HG02759 (cell line): Measurements from ENCODE around the gene TFF2.

Experiments used
- ATAC-seq: cut with Tn5 transposase; IDR thresholded peaks from one replicate; pipeline ENCODE4 v1.9.1; 2021; ENCODE audit warnings: mild to moderate bottlenecking, moderate library complexity; ENCODE audit not compliant: unreplicated experiment

The TFF2 gene

GRCh38 chr21:42321845-42322244, 28.9 kb downstream of the TFF2 start:
- ATAC-seq, result no peak

- no peak for ATAC-seq
Observed at GRCh38 chr21:42321231-42321630, 29.6 kb downstream of the TFF2 start.

- ATAC-seq, result no peak
Observed at GRCh38 chr21:42320791-42321190, 30.0 kb downstream of the TFF2 start.

- ATAC-seq, result peak; percentile 6
Observed at GRCh38 chr21:42319851-42320572, 30.8 kb downstream of the TFF2 start.

- ATAC-seq, result peak; percentile 60
Observed at GRCh38 chr21:42319376-42319775, 31.4 kb downstream of the TFF2 start.

- no peak for ATAC-seq
Observed at GRCh38 chr21:42317826-42318746, 32.7 kb downstream of the TFF2 start.

GRCh38 chr21:42317341-42317741, 33.5 kb downstream of the TFF2 start:
- no peak for ATAC-seq

GRCh38 chr21:42316891-42317290, 33.9 kb downstream of the TFF2 start:
- ATAC-seq, result no peak

GRCh38 chr21:42315296-42315891, 35.4 kb downstream of the TFF2 start, which contains the start of gene TFF3:
TFF3 (minus strand) TSS chr21:42315409; CDS start chr21:42315374, 35 bp downstream.
- ATAC-seq, result no peak

- no peak for ATAC-seq
Observed at GRCh38 chr21:42314616-42315295, 36.0 kb downstream of the TFF2 start.

GRCh38 chr21:42313501-42313969, 37.3 kb downstream of the TFF2 start:
- no peak for ATAC-seq

- no peak for ATAC-seq
Observed at GRCh38 chr21:42312626-42313104, 38.1 kb downstream of the TFF2 start.

- ATAC-seq, result no peak
Observed at GRCh38 chr21:42311816-42312625, 38.8 kb downstream of the TFF2 start.

- no peak for ATAC-seq
Observed at GRCh38 chr21:42311160-42311559, 39.6 kb downstream of the TFF2 start.

- ATAC-seq, result no peak
Observed at GRCh38 chr21:42310411-42311001, 40.3 kb downstream of the TFF2 start.

GRCh38 chr21:42309753-42310213, 41.0 kb downstream of the TFF2 start:
- no peak for ATAC-seq

- no peak for ATAC-seq
Observed at GRCh38 chr21:42308914-42309752, 41.7 kb downstream of the TFF2 start.

- no peak for ATAC-seq
Observed at GRCh38 chr21:42308161-42308913, 42.5 kb downstream of the TFF2 start.
